HepG2 (cell line): Measurements from ENCODE around the gene PKDREJ. TPM values are rescaled to one million over a fixed set of nuclear protein-coding genes. Genes with fewer than 3 reads are reported as not detected.
A peak's percentile ranks its signal among the peaks of the same experiment; 100 is the strongest.

Experiments used
- ATAC-seq: fragments of 200-7000 bp; cut with Tn5 transposase; 3 replicates; pipeline ENCODE4 v1.9.1; 2020; ENCODE audit warnings: mild to moderate bottlenecking, moderate library complexity
- BruUV-seq: library from RNA; stranded (reverse); fragments of 400-500 nt; replicated peaks from 2 replicates; lab custom pipeline; 2021; lab: Mats Ljungman, UMichigan
- CTCF ChIA-PET: fragments of 300-600 bp; formaldehyde crosslinking; extraction: SDS; loops from one replicate; lab custom pipeline; 2021; ENCODE audit warnings: low total read pairs, inconsistent platforms, low intra/inter-chr PET ratio; lab: Yijun Ruan, JAX
- POLR2A ChIA-PET: fragments of 350-600 bp; sonication (Branson Sonifier 250); formaldehyde crosslinking; loops from one replicate; lab custom pipeline; 2020; ENCODE audit warnings: antibody characterized with exemption, inconsistent platforms; lab: Yijun Ruan, JAX
- DNase-seq: peaks from one replicate; pipeline ENCODE4 v3.0.0-alpha.2; 2015; ENCODE audit warnings: low spot score
- FAIRE-seq: peaks from 3 replicates; lab custom pipeline; 2011; peaks lifted over from hg19 to GRCh38; lab: Jason Lieb, UNC
- H2AFZ ChIP-seq: one replicate; pipeline ENCODE4 v1.6.1; 2011; ENCODE audit warnings: low read length, inconsistent platforms
- H3K27ac ChIP-seq: fragments of 300-600 bp; 3 replicates; pipeline ENCODE4 v1.8.0; 2011; ENCODE audit warnings: mixed run types, mild to moderate bottlenecking, mixed read lengths, low read length, inconsistent platforms; ENCODE audit not compliant: insufficient read depth; ENCODE audit errors: extremely low read length
- H3K27me3 ChIP-seq, 2 experiments: fragments of 200-600 bp in 1 of 2; 2 replicates in 1 of 2; 3 replicates in 1 of 2; pipeline versions ENCODE4 v1.6.0 to v1.8.0; 2011; ENCODE audit warnings: low read length in 2 of 2, mild to moderate bottlenecking in 2 of 2, moderate library complexity in 2 of 2, inconsistent platforms in 1 of 2; ENCODE audit not compliant: insufficient read depth in 2 of 2, control insufficient read depth in 1 of 2
- H3K36me3 ChIP-seq, 2 experiments: fragments of 200-600 bp in 1 of 2; replicated peaks in 1 of 2; 2 replicates in 1 of 2; 3 replicates in 1 of 2; pipeline versions ENCODE4 v1.5.1 to v1.8.0; 2011; ENCODE audit warnings: low read length in 2 of 2, inconsistent platforms in 1 of 2; ENCODE audit not compliant: insufficient read depth in 2 of 2, control insufficient read depth in 1 of 2
- H3K4me1 ChIP-seq: 2 replicates; pipeline ENCODE4 v1.5.1; 2012; ENCODE audit warnings: low read length, inconsistent platforms; ENCODE audit not compliant: insufficient read depth
- H3K4me2 ChIP-seq: 2 replicates; pipeline ENCODE4 v1.6.0; 2011; ENCODE audit warnings: low read depth, low read length, inconsistent platforms
- H3K4me3 ChIP-seq, 3 experiments: fragments of 200-600 bp in 1 of 3; sonication (generic), shearing (Covaris generic) in 1 of 3; replicated peaks in 1 of 3; 2 replicates each; pipeline ENCODE4 v1.5.1; 2011 to 2016; ENCODE audit warnings: low read length in 3 of 3, inconsistent platforms in 2 of 3, low read depth in 2 of 3, mild to moderate bottlenecking in 2 of 3, control low read depth in 1 of 3, mixed read lengths in 1 of 3; ENCODE audit not compliant: insufficient read depth in 1 of 3
- H3K79me2 ChIP-seq: one replicate; pipeline ENCODE4 v1.6.1; 2011; ENCODE audit warnings: low read length, inconsistent platforms; ENCODE audit not compliant: insufficient read depth
- H3K9ac ChIP-seq: 2 replicates; pipeline ENCODE4 v1.6.0; 2011; ENCODE audit warnings: mild to moderate bottlenecking, low read depth, low read length, inconsistent platforms; ENCODE audit not compliant: insufficient read depth
- H3K9me3 ChIP-seq: 2 replicates; pipeline ENCODE4 v1.5.1; 2012; ENCODE audit warnings: mild to moderate bottlenecking, low read length
- H4K20me1 ChIP-seq: 2 replicates; pipeline ENCODE4 v1.6.0; 2011; ENCODE audit warnings: inconsistent platforms, mild to moderate bottlenecking, low read length, moderate library complexity; ENCODE audit not compliant: insufficient read depth
- DNMT3B ChIP-seq: conservative IDR thresholded peaks from 2 replicates; pipeline ENCODE4 v1.6.1; 2016; ENCODE audit warnings: missing biosample characterization, control low read depth
- E2F1 ChIP-seq: sonication (generic); formaldehyde crosslinking; IDR thresholded peaks from 2 replicates; pipeline ENCODE4 v1.5.0; 2020; ENCODE audit warnings: missing genetic modification reagents
- FOXJ3 ChIP-seq: sonication (generic); formaldehyde crosslinking; IDR thresholded peaks from 2 replicates; pipeline ENCODE4 v1.4.0; 2020; ENCODE audit warnings: missing genetic modification reagents, mild to moderate bottlenecking, borderline replicate concordance
- LCORL ChIP-seq, 2 experiments: fragments of 450-650 bp in 1 of 2; sonication (generic) in 1 of 2; formaldehyde crosslinking in 1 of 2; IDR thresholded peaks; 2 replicates each; pipeline versions ENCODE4 v1.5.0 to v1.6.1; 2017 to 2020; ENCODE audit warnings: antibody characterized with exemption in 1 of 2, missing genetic modification reagents in 1 of 2
- MAF1 ChIP-seq: sonication (generic); formaldehyde crosslinking; IDR thresholded peaks from 2 replicates; pipeline ENCODE4 v1.5.0; 2020; ENCODE audit warnings: missing genetic modification reagents, borderline replicate concordance
- NKX3-1 ChIP-seq: sonication (generic); formaldehyde crosslinking; IDR thresholded peaks from 2 replicates; pipeline ENCODE4 v1.5.0; 2020; ENCODE audit warnings: missing genetic modification reagents
- THAP7 ChIP-seq: sonication (generic); formaldehyde crosslinking; IDR thresholded peaks from 2 replicates; pipeline ENCODE4 v1.8.1; 2023; ENCODE audit warnings: mild to moderate bottlenecking, missing genetic modification reagents
- ZFP90 ChIP-seq: sonication (generic); formaldehyde crosslinking; IDR thresholded peaks from 2 replicates; pipeline ENCODE4 v1.8.0; 2022; ENCODE audit warnings: missing genetic modification reagents, mild to moderate bottlenecking, inconsistent platforms, borderline replicate concordance
- ZNF30 ChIP-seq: sonication (generic); formaldehyde crosslinking; IDR thresholded peaks from 2 replicates; pipeline ENCODE4 v1.5.0; 2020; ENCODE audit warnings: mild to moderate bottlenecking, missing genetic modification reagents
- ZNF430 ChIP-seq: sonication (generic); formaldehyde crosslinking; IDR thresholded peaks from 2 replicates; pipeline ENCODE4 v1.9.0; 2021; ENCODE audit warnings: mild to moderate bottlenecking, missing genetic modification reagents
- ZNF557 ChIP-seq: sonication (generic); formaldehyde crosslinking; IDR thresholded peaks from 2 replicates; pipeline ENCODE4 v1.4.0; 2020; ENCODE audit warnings: missing genetic modification reagents
- ZNF800 ChIP-seq: sonication (generic); formaldehyde crosslinking; IDR thresholded peaks from 2 replicates; pipeline ENCODE4 v1.4.0; 2020; ENCODE audit warnings: missing genetic modification reagents
- ZNF891 ChIP-seq: sonication (generic); formaldehyde crosslinking; IDR thresholded peaks from 2 replicates; pipeline ENCODE4 v1.5.0; 2020; ENCODE audit warnings: mild to moderate bottlenecking, missing genetic modification reagents
- WGBS: methylation state at CpG from one replicate; pipeline ENCODE4 v1.1.6; 2017; ENCODE audit warnings: low lambda C conversion rate; 5-methylcytosine and 5-hydroxymethylcytosine counted together
- in situ Hi-C: cut with HindIII; loops from 2 replicates; pipeline ENCODE4 v1.10.0; 2017; ENCODE audit warnings: low pct_unique_long_range_greater_than_20kb; ENCODE audit not compliant: extremely low pct_ligation_motif_present
- intact Hi-C: fragments of 100-400 bp; cut with micrococcal nuclease; formaldehyde crosslinking; loops from one replicate; pipeline ENCODE4 v1.10.0; 2022; ENCODE audit not compliant: unreplicated experiment
- polyA plus RNA-seq, 8 experiments: library from polyadenylated mRNA; depleted of rRNA in 3 of 8; stranded (reverse) in 7 of 8; unstranded in 1 of 8; fragments of >200 nt; fragmentation: Illumina TruSeq in 4 of 8; extraction: Trizol in 4 of 8; gene quantifications; 2 replicates each; pipeline versions ENCODE4 v1.2.1 to v1.2.3, GENCODE V29; 2011 to 2016; ENCODE audit warnings: low read depth in 4 of 8, missing spikeins in 1 of 8, mixed read lengths in 1 of 8; ENCODE audit not compliant: insufficient read depth in 1 of 8
- total RNA-seq, 5 experiments: library from RNA; depleted of rRNA; stranded (reverse); fragments of >200 nt; fragmentation: Illumina TruSeq; extraction: Trizol; gene quantifications; 2 replicates each; pipeline ENCODE4 v1.2.3, GENCODE V29; 2016; ENCODE audit warnings: low read depth in 1 of 5
- TF ChIP-seq, protein P1 (sequence below): sonication (generic); formaldehyde crosslinking; IDR thresholded peaks from 2 replicates; pipeline ENCODE4 v1.5.1; 2020; ENCODE audit warnings: mild to moderate bottlenecking, missing genetic modification reagents, moderate library complexity
- TF ChIP-seq, protein P2 (sequence below): IDR thresholded peaks from 2 replicates; pipeline ENCODE4 v1.6.1; 2016

PKDREJ gene
- total and polyA plus RNA-seq, 2 of the 13 experiments (the other 11 are each of a cell fraction or from before 2014, with no cell fraction given), result not detected

- Histone ChIP-seq H3K27me3 (no peaks in the 10 kb centered on the region), H4K20me1 (no peaks in the 10 kb centered on the region), H3K9me3 (no peaks in the 10 kb centered on the region), H3K27ac (peak overlapping the region; percentile 85), H3K4me1 (peaks cover 50% of the 10 kb centered on the region), H3K36me3 (0 out of 5 replicates have a peak, but pooled peaks cover 0 to 2% of the 10 kb centered on the region in 2 experiments), H3K79me2 (peaks cover 4% of the 10 kb centered on the region), H3K4me2 (peak overlapping the region; percentile 83), H3K9ac (peak overlapping the region; percentile 88), H3K4me3 (peak overlapping the region; percentile 70 to 95 (median 89)), H2AFZ (no peak overlapping the region)
- ChIA-PET POLR2A (interaction anchor here (0.9 to 7.2 kb wide), 12 partner anchors 9 to 254 kb away, joined by 3 to 83 read pairs (median 4); partner anchors contain the start of genes GTSE1, TRMU and TTC38), CTCF (no interaction called here)
- FAIRE-seq (no peak), ATAC-seq (peak; percentile 39), DNase-seq (no peak)
- in situ Hi-C loops, result no loop called here
- WGBS, result 2% methylated on average over 9 of the region's 25 CpGs
- no TSS peak for BruUV-seq
- intact Hi-C loops, result loop anchor here (2.0 kb wide), 1 partner anchor 16 kb away; no protein-coding TSS in a partner anchor
- TF ChIP-seq ZNF891 (CRISPR knock-in tag) (0 out of 2 replicates have a peak, but pooled peaks have one; percentile 20), LCORL (IDR thresholded peaks at IDR 0.05) (no peak), LCORL (CRISPR knock-in tag; IDR thresholded peaks at IDR 0.05) (0 out of 2 replicates have a peak, but pooled peaks have one; percentile 10), ZNF30 (CRISPR knock-in tag) (peak; percentile 60; the same call in 1 of the 2 replicates), ZNF430 (no peak), ZNF557 (CRISPR knock-in tag) (no peak), DNMT3B (CRISPR knock-in tag) (0 out of 2 replicates have a peak, but pooled peaks have one; percentile 8), MAF1 (CRISPR knock-in tag) (0 out of 2 replicates have a peak, but pooled peaks have one; percentile 30), E2F1 (no peak), ZNF800 (CRISPR knock-in tag) (0 out of 2 replicates have a peak, but pooled peaks have one; percentile 69), FOXJ3 (0 out of 2 replicates have a peak, but pooled peaks have one; percentile 31), THAP7 (CRISPR knock-in tag) (no peak), ZFP90 (CRISPR knock-in tag) (no peak), NKX3-1 (peak; percentile 9; the same call in 1 of the 2 replicates)
- TF ChIP-seq, protein P1, sequence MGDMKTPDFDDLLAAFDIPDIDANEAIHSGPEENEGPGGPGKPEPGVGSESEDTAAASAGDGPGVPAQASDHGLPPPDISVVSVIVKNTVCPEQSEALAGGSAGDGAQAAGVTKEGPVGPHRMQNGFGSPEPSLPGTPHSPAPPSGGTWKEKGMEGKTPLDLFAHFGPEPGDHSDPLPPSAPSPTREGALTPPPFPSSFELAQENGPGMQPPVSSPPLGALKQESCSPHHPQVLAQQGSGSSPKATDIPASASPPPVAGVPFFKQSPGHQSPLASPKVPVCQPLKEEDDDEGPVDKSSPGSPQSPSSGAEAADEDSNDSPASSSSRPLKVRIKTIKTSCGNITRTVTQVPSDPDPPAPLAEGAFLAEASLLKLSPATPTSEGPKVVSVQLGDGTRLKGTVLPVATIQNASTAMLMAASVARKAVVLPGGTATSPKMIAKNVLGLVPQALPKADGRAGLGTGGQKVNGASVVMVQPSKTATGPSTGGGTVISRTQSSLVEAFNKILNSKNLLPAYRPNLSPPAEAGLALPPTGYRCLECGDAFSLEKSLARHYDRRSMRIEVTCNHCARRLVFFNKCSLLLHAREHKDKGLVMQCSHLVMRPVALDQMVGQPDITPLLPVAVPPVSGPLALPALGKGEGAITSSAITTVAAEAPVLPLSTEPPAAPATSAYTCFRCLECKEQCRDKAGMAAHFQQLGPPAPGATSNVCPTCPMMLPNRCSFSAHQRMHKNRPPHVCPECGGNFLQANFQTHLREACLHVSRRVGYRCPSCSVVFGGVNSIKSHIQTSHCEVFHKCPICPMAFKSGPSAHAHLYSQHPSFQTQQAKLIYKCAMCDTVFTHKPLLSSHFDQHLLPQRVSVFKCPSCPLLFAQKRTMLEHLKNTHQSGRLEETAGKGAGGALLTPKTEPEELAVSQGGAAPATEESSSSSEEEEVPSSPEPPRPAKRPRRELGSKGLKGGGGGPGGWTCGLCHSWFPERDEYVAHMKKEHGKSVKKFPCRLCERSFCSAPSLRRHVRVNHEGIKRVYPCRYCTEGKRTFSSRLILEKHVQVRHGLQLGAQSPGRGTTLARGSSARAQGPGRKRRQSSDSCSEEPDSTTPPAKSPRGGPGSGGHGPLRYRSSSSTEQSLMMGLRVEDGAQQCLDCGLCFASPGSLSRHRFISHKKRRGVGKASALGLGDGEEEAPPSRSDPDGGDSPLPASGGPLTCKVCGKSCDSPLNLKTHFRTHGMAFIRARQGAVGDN (CRISPR knock-in tag), result peak; percentile 8; the same call in 1 of the 2 replicates
- TF ChIP-seq, protein P2, sequence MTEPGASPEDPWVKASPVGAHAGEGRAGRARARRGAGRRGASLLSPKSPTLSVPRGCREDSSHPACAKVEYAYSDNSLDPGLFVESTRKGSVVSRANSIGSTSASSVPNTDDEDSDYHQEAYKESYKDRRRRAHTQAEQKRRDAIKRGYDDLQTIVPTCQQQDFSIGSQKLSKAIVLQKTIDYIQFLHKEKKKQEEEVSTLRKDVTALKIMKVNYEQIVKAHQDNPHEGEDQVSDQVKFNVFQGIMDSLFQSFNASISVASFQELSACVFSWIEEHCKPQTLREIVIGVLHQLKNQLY, result 0 out of 2 replicates have a peak, but pooled peaks have one; percentile 18
These were observed 12.4 kb downstream of the PKDREJ start for GRCh38 chr22:46250783-46251125.
